Fibroblast of skin of scalp (primary cell): Measurements from ENCODE around the gene HIRIP3.
"Not testable (repeated sequence)": the region's sequence is repeated elsewhere in the genome, so short reads cannot be mapped to it uniquely, and the experiment has no call there.

Experiments
- DNase-seq: peaks from one replicate; pipeline ENCODE4 v3.0.0-alpha.2; 2013

HIRIP3 gene

DNA sequence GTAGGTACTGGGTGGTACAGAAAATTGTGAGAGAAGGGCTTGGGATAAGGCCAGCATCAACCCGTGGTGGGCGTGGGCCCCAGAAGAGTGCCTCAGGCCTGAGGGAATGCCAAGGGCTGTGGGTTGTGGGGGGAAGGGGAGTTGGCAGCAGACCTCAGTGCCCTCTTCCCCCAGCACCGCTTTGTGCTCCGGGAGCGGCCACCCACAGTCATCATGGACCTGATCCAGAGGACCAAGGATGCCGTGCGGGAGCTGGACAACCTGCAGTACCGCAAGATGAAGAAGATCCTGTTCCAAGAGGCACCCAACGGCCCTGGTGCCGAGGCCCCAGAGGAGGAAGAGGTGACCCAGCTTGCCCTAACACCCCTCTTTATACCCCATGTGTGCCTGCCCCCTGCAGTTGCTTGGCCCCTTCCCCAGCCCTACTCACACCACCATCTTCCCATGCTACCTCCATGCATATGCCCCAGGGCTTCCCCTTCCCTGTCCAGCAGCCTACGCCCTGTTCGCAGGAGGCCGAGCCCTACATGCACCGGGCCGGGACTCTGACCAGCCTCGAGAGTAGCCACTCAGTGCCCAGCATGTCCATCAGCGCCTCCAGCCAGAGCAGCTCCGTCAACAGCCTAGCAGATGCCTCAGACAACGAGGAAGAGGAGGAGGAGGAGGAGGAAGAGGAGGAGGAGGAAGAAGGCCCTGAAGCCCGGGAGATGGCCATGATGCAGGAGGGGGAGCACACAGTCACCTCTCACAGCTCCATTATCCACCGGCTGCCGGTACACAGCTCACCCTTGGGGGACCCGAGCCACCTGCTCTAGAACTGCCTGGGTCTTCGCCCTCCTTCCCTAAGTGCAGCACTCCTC lies 12.6 kb downstream of the HIRIP3 start:
- DNase-seq = no peak

- no peak for DNase-seq
Measured at GRCh38 chr16:29978564-29979270, 16.7 kb downstream of the HIRIP3 start.

GRCh38 chr16:29978081-29978480 lies 17.3 kb downstream of the HIRIP3 start:
- no peak for DNase-seq

DNA sequence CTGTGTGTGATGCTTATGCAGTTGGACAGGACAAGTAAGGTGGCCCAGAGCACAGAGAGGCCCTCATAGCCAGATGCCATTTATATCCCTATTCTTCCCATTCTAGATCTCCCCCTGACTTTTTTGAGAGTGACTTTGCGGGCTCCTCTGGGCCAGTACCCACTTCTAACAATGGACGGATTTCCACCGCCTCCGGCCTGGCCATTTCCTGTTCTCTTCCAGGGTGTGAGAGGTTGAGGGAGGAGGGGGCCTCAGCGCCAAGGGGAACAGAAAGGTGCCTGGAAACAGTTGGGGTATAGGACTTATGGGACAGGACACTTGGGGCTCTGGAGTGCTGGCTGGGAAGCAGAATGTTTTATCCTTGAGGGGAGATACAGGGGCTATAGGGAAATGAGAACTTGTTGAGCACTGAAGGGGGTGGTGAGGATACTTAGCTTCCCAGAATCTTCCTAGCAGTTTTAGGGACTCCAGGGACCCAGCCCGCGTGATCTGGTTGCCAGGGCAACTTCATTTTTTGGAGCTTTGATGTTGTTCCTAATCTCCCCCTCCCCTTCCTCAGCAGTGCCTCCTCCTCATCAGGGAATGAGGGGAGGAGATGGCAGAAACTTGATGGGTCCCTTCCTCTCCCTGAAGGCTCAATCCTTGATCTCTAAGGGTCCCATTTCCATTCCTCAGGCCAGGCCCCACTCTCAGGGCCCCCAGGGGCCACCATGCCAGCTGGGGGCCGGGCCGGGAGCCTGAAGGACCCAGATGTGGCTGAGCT lies 18.2 kb downstream of the HIRIP3 start:
- no peak for DNase-seq

DNA sequence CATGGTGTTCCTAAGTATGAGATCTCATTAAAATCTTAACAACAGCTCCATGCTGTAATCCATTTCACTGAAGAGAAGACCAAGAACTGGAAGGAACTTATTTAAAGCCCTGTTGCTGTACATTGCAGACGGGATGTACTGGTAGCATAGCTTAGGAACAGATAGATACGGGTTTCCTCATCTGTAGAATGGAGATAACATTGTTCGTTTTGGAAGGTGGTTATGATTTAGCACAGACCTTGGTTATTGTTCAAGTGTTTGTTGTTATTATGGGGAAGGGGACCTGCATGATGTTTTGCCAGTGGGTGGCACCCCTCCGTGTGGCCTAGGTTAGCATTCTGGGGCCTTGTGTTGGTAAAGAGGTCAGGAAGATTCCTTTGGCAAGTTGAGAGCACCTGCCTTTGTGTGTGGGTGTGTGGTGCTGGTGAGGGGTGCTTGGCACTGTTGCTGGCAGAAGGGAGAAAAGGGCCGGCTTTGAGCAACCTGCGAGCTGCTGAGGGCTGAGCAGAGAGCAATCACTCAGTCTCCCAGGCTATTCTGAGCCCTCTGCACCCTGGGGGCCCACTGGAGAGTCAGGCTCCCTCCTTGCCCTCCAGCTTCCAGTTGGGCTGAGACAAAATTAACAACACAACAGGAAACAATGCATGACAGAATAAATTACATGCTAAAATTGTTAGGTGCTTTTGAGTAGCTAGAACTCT lies 19.5 kb downstream of the HIRIP3 start:
- DNase-seq = no peak

- DNase-seq = no peak
Measured at GRCh38 chr16:29975134-29975538, 20.3 kb downstream of the HIRIP3 start.

DNA sequence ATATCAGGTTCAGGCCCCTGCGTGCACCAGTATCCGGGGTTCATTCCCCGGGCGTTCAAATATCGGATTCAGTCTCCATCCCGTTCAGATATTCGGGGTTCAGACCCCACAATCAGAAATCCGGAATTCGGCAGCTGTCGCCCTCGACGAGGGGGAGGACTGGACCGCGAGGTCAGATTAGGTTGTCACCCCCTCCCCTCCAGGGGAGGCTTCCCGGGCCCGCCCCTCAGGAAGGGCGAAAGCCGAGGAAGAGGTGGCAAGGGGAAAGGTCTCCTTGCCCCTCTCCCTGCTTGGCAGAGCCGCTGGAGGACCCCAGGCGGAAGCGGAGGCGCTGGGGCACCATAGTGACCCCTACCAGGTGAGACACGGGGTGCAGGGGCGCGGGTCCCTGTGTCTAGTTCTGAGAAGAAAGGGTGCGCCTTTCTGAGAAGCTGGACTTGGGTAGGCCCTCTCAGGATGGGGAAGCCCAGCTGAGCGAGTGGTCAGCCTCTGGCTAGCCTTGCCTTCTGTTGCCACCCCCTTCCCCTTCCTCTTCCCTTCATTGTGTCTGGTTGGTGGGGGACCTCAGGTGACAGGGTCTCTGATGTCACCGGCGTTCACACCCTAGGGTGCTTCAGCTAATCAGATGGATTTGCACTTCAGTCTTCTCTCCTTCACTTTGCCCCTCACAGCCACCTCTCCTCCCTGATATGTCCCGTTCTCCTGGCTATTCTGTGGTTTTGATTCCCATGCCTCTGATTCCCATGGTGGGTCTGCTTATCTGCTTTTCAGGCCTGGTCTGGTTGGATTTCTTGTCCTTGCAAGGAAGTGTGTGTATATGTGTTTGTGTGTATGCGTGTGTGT lies 20.9 kb downstream of the HIRIP3 start:
- DNase-seq = no peak

DNA sequence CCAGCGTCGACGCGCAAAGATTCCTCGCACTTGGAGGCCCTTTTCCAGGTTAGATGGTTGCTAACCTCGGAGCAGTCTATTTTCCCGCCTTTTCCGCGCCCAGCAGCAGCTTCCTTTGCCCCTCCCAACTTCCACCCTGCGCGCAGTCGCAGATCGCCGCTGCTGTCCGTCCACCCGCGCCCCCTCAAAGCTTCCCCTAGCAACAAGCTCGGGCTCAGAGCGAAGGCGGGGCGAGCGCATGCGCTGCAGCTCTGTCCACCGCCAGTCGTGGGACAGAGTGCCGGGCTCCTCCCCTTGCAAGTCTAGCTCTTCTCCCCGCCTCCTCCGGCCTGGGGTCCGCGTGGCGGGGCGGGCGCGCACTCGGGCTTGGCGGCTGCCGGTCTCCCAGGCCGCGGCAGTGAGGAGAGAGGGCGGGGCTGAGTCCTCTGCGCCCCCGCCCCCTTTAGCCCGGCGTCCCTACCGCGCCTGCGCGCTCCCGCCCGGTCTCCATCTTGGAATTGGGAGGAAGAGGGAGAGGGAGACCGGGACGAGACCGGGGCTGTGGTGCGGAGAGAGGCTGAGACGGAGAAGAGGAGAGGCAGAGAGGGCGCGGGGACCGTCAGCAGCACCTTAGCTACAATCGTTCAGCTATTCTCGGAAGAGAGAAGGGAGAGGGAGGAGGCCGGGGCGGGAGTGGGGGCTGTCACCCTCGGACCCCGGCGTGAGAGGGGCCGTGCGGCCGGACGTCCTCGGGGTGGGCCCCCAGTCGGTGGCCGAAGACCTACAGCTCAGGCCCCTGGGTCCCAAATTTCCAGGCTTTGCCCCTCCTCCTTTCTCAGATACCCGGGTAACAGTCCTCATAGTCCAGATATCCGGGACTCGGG lies 21.8 kb downstream of the HIRIP3 start, which contains the start of gene TAOK2:
Gene TAOK2, plus strand, starts transcription at position 485 of the 863 bp plus-strand sequence. CDS start 3,905 bp downstream, outside the sequence.
- DNase-seq = peak; percentile 100

- no peak for DNase-seq
Measured at GRCh38 chr16:29972992-29973383, 22.4 kb downstream of the HIRIP3 start.

DNA sequence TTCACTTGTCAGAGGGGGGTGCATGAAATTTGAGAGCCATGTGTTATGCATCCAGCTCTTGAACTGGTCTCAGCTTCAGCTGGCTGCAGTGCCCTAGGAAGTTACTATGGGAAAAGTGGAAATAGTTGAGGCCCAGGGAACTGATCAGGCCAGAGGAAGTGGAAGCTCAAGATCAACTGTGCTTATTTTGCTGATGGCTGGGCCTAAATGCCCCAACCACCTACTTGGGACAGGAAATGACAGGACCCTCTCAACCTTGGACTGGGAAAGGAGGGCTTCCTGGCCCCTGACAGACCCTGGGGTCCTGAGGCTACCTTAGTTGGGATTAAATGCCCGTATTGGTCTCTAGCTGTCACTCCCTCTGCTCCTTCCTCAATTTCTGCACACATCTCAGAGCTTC lies 22.9 kb downstream of the HIRIP3 start:
- no peak for DNase-seq

DNA sequence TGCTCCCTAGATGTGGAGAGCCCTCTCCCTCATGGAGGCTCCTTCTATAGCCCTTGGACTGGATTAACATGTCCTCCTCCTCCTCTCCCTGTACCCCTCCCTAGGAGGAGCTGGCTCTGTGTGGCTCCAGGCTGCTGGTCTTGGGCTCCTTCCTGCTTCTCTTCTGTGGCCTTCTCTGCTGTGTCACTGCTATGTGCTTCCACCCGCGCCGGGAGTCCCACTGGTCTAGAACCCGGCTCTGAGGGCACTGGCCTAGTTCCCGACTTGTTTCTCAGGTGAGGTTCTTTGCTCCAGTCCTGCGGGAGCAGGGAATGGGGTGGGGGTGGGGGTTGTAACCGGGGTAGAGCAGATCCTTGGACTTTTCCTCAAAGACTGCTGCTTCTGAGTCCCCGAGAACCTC lies 24.1 kb downstream of the HIRIP3 start:
- no peak for DNase-seq

DNA sequence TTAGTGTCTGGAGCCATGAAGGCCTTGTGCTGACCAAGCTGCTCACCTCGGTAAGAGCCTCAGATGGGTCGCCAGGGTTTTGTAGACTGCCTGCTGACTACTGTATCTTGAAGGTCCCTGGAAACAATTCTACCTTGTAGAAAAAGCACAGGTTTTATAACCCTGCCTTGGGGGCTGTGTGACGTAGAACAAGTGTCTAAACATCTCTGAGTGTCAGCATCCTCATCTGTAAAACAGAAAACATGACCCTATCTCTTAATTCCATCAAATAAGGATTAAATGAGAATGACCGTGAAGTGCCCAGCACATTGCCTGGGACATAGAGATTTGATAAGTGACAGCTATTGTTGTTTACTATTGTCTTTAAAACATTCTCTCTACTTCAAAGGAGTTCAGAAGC lies 27.2 kb downstream of the HIRIP3 start:
- no peak for DNase-seq

GRCh38 chr16:29963021-29963743 lies 32.2 kb downstream of the HIRIP3 start:
- no peak for DNase-seq

- DNase-seq = peak; percentile 10
Measured at GRCh38 chr16:29962344-29962994, 32.9 kb downstream of the HIRIP3 start.

- peak; percentile 92 for DNase-seq
Measured at GRCh38 chr16:29961479-29962343, 33.7 kb downstream of the HIRIP3 start, which contains the start of gene TMEM219. TSS of gene TMEM219 (plus strand) at chr16:29962079. CDS start at chr16:29963144, 1,065 bp downstream.

DNA sequence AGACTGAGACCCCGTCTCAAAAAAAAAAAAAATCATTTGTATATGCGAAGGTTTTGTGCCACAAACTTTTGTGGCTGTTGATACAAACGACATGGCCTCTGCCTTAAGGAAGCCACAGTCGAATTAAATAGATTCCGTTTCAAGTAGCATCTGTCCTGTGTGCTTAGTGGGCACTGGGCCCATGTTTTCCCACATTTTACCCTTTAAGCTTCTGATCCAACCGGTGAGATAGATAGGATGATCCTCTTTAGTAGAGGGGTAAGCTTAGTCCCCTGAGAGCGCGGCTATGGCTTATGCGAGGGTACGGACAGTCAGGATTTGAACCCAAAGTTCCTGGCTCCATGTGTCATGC lies 34.3 kb downstream of the HIRIP3 start:
- no peak for DNase-seq

- not testable (repeated sequence) for DNase-seq
Measured at GRCh38 chr16:29959821-29960220, 35.6 kb downstream of the HIRIP3 start.

GRCh38 chr16:29959293-29959692 lies 36.1 kb downstream of the HIRIP3 start:
- DNase-seq = no peak
